KMS-11 (cell line): ENCODE measurements around the gene HOXC9.

Experiments
- H2AFZ ChIP-seq: fragments of 200-600 bp; sonication (generic); 2 replicates; pipeline ENCODE4 v1.6.1; 2016; ENCODE audit warnings: antibody characterized with exemption, mixed run types, low read depth
- H3K27ac ChIP-seq: fragments of 200-600 bp; sonication (generic); 2 replicates; pipeline ENCODE4 v1.6.1; 2016; ENCODE audit warnings: mild to moderate bottlenecking, mixed run types
- H3K27me3 ChIP-seq: fragments of 200-600 bp; sonication (generic); 2 replicates; pipeline ENCODE4 v1.6.1; 2017; ENCODE audit warnings: mild to moderate bottlenecking, low read depth, mixed run types, moderate library complexity; ENCODE audit not compliant: insufficient read depth
- H3K36me3 ChIP-seq: fragments of 200-600 bp; sonication (generic); 2 replicates; pipeline ENCODE4 v1.6.1; 2017; ENCODE audit warnings: mild to moderate bottlenecking, mixed run types; ENCODE audit not compliant: insufficient read depth
- H3K4me1 ChIP-seq: fragments of 200-600 bp; sonication (generic); 2 replicates; pipeline ENCODE4 v1.6.1; 2016; ENCODE audit warnings: mild to moderate bottlenecking, low read depth, mixed run types; ENCODE audit not compliant: poor library complexity, severe bottlenecking
- H3K4me2 ChIP-seq: fragments of 200-600 bp; sonication (generic); 2 replicates; pipeline ENCODE4 v1.7.0; 2016; ENCODE audit warnings: mild to moderate bottlenecking, mixed run types
- H3K4me3 ChIP-seq: fragments of 200-600 bp; sonication (generic); IDR thresholded peaks from 2 replicates; pipeline ENCODE4 v1.6.1; 2017; ENCODE audit warnings: low read depth, low read length, mixed read lengths; ENCODE audit not compliant: insufficient read depth
- H3K79me2 ChIP-seq: fragments of 200-600 bp; sonication (generic); 2 replicates; pipeline ENCODE4 v1.6.1; 2016; ENCODE audit warnings: low read depth, mixed run types; ENCODE audit not compliant: insufficient read depth
- H3K9ac ChIP-seq: fragments of 200-600 bp; sonication (generic); 2 replicates; pipeline ENCODE4 v1.6.1; 2016; ENCODE audit warnings: mild to moderate bottlenecking, mixed run types
- H4K20me1 ChIP-seq: fragments of 200-600 bp; sonication (generic); 2 replicates; pipeline ENCODE4 v1.6.1; 2016; ENCODE audit warnings: mild to moderate bottlenecking, mixed run types; ENCODE audit not compliant: insufficient read depth
- TF ChIP-seq, protein P1 (sequence below): fragments of 200-600 bp; sonication (generic); conservative IDR thresholded peaks from 2 replicates; pipeline ENCODE4 v1.6.1; 2017; ENCODE audit warnings: low read depth, mild to moderate bottlenecking, antibody characterized with exemption, low read length, moderate library complexity, mixed read lengths

Gene HOXC9

DNA sequence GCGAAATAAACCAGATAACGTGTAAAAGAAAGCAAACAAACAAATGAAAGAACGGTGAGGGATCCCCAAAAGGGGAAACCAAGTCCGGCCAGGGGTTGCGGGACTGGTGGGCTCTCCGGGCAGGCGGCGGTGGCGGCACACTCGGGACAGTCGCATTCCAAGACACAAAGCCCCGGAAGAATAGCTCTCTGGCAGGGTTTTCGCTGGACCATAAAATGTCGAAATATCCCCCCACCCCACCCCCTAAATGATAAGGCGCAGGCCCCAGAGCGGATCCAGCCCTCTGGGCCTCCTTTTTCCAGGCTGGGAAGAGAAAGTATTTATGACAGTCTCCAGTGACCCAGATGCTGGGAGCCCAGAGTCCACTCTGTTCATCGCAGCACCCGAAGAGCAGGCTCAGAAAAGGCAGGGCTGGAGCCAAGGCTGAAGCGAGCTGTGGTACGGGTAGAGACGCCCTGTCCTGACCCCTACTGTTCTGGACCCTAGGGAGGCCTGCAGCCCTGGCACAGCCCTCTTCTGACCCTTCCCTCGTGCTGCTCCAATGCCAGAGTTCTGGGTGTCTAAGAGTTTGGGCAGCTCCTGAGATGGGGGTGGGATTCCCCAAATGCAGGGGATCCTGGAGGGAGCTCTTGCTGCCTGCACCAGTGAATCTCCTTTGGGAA is 6.7 kb downstream of the HOXC9 start:
- H3K4me1 ChIP-seq: peaks cover 27% of the 10 kb centered on the region
- H3K36me3 ChIP-seq: no peaks in the 10 kb centered on the region
- no peak overlapping the region for H3K9ac ChIP-seq
- H3K27ac ChIP-seq: no peak overlapping the region
- no peak overlapping the region for H3K4me3 ChIP-seq
- H2AFZ ChIP-seq: peak overlapping the region; percentile 41; the same call in 1 of the 2 replicates
- TF ChIP-seq, protein P1, sequence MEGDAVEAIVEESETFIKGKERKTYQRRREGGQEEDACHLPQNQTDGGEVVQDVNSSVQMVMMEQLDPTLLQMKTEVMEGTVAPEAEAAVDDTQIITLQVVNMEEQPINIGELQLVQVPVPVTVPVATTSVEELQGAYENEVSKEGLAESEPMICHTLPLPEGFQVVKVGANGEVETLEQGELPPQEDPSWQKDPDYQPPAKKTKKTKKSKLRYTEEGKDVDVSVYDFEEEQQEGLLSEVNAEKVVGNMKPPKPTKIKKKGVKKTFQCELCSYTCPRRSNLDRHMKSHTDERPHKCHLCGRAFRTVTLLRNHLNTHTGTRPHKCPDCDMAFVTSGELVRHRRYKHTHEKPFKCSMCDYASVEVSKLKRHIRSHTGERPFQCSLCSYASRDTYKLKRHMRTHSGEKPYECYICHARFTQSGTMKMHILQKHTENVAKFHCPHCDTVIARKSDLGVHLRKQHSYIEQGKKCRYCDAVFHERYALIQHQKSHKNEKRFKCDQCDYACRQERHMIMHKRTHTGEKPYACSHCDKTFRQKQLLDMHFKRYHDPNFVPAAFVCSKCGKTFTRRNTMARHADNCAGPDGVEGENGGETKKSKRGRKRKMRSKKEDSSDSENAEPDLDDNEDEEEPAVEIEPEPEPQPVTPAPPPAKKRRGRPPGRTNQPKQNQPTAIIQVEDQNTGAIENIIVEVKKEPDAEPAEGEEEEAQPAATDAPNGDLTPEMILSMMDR: no peak
- H3K79me2 ChIP-seq: no peaks in the 10 kb centered on the region
- no peaks in the 10 kb centered on the region for H4K20me1 ChIP-seq
- peaks cover 98% of the 10 kb centered on the region for H3K27me3 ChIP-seq
- H3K4me2 ChIP-seq: peak overlapping the region; percentile 54

DNA sequence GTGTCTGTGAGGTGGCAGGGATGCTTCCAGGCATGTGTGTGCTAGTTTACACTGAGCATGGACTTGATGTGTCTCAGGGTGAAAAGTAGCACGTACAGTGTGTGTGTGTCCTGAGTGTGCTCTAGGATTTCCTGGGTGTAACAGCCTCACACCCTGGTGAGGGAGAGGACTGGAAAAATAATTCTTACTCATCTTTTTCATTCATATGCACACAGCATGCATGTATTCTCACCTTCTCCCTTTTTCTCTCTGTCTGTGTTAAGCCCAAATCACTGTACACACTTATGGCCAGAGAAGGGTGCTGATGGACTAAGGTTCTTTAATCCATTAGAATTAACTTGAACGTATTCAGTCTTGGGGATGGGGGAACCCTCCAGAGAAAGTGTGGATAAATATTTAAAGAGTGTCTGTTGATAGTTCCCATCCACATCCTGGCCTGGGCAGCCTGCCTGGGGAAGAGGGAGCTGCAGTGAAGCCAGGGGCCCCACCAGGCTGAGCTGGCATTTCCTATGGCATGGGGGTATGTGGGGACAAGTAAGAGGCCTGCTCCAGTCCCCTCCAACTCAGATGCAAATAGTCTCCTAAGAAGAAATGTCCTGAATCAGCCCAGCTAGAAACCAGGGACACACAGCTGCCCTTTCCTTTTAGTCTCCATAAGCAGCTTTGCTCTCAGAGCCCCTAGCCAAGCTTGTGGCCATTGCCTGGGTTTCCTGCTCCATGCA is 7.7 kb downstream of the HOXC9 start:
- TF ChIP-seq, protein P1: no peak; the same call in 1 of the 2 replicates
- peaks cover 24% of the 10 kb centered on the region for H3K4me1 ChIP-seq
- no peaks in the 10 kb centered on the region for H3K36me3 ChIP-seq
- peaks cover 98% of the 10 kb centered on the region for H3K27me3 ChIP-seq
- H3K27ac ChIP-seq: no peak overlapping the region
- H3K4me2 ChIP-seq: no peak overlapping the region
- no peak overlapping the region for H3K4me3 ChIP-seq
- no peak overlapping the region for H2AFZ ChIP-seq
- H3K9ac ChIP-seq: no peak overlapping the region
- H4K20me1 ChIP-seq: no peaks in the 10 kb centered on the region
- H3K79me2 ChIP-seq: no peaks in the 10 kb centered on the region

DNA sequence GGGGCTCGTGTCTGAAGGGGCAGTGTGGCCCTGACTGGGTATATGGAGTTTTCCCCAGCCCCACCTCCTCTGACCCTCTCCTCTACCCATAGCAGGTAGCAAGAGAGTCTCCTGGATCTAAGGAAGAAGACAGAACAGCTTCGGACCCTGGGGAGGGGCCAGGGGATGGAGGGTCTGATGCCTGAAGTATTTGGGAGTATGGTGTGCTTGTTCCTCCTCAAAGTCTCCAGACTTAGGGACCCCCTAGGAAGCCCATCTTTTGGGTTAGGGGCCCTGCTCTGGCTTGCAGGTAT is 8.2 kb downstream of the HOXC9 start:
- Histone ChIP-seq H3K27ac (no peak overlapping the region), H2AFZ (no peak overlapping the region), H3K4me1 (peaks cover 24% of the 10 kb centered on the region), H3K4me2 (no peak overlapping the region), H3K27me3 (peaks cover 98% of the 10 kb centered on the region), H3K79me2 (no peaks in the 10 kb centered on the region), H4K20me1 (no peaks in the 10 kb centered on the region), H3K36me3 (no peaks in the 10 kb centered on the region), H3K9ac (no peak overlapping the region), H3K4me3 (no peak overlapping the region)
- TF ChIP-seq, protein P1: no peak

DNA sequence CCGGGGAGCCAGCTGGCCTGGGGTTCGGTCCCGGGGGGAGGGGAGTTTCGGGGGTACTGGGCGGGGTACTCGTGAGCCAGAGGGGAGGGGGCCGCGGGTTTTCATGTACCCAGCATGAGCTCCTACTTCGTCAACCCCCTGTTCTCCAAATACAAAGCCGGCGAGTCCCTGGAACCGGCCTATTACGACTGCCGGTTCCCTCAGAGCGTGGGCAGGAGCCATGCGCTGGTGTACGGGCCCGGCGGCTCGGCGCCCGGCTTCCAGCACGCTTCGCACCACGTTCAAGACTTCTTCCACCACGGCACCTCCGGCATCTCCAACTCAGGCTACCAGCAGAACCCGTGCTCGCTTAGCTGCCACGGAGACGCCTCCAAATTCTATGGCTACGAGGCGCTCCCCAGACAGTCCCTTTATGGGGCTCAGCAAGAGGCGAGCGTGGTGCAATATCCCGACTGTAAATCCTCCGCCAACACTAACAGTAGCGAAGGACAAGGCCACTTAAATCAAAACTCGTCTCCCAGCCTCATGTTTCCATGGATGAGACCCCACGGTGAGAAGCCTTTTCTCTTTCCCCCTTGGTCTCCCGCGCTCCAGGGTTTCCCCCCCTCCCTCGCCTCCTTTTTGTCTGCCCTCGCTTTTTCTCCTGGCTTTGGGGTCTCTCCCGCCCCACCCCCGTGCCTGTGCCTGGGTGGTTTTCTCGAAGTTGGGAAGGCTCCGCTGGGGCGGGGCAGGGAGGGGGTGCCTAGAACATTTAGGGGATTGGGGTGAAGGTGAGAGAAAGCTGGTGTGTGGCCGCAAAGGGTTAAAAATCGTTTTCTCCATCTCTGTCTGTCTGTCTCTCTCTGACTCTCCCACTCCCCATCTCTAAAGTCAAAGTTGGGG is 9.5 kb downstream of the HOXC9 start:
- no peaks in the 10 kb centered on the region for H3K36me3 ChIP-seq
- H3K79me2 ChIP-seq: no peaks in the 10 kb centered on the region
- H3K4me1 ChIP-seq: peaks cover 22% of the 10 kb centered on the region
- no peak overlapping the region for H3K27ac ChIP-seq
- H3K4me3 ChIP-seq: no peak overlapping the region
- no peaks in the 10 kb centered on the region for H4K20me1 ChIP-seq
- TF ChIP-seq, protein P1: no peak
- no peak overlapping the region for H3K4me2 ChIP-seq
- no peak overlapping the region for H3K9ac ChIP-seq
- H2AFZ ChIP-seq: no peak overlapping the region
- H3K27me3 ChIP-seq: peaks cover 98% of the 10 kb centered on the region
